DOHH2 (cell line): ENCODE data around the gene PCAT7.

Experiments
- EZH2phosphoT487 ChIP-seq: fragments of 200-600 bp; sonication (generic); IDR thresholded peaks from 2 replicates; pipeline ENCODE4 v1.6.1; 2017; ENCODE audit warnings: borderline replicate concordance, mild to moderate bottlenecking, antibody characterized with exemption, low read length, moderate library complexity, mixed read lengths
- TF ChIP-seq, protein P1 (sequence below): fragments of 200-600 bp; sonication (generic); IDR thresholded peaks from one replicate; pipeline ENCODE4 v1.5.1; 2014; ENCODE audit warnings: antibody characterized with exemption, mild to moderate bottlenecking, low read depth, low read length; ENCODE audit not compliant: poor library complexity, severe bottlenecking

DNA sequence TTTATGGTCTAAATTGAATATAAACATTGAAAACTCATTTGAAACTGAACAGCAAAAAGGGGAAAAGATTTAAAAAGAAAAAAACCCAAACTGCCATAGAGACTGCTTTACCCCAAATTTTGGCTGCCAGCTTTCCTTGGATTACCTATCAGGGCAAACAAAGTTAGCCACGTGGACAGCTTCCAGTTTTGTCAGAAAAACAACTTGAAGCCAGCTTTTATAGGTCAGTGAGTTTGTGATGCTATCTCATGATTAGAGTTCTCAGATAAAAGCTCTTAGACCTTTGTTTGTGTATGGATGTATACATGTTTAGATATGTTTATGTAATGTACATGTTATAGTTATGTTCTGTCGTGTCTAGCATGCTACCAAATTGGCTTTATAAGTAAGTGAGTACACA lies 22.7 kb downstream of the PCAT7 start:
- TF ChIP-seq, protein P1, sequence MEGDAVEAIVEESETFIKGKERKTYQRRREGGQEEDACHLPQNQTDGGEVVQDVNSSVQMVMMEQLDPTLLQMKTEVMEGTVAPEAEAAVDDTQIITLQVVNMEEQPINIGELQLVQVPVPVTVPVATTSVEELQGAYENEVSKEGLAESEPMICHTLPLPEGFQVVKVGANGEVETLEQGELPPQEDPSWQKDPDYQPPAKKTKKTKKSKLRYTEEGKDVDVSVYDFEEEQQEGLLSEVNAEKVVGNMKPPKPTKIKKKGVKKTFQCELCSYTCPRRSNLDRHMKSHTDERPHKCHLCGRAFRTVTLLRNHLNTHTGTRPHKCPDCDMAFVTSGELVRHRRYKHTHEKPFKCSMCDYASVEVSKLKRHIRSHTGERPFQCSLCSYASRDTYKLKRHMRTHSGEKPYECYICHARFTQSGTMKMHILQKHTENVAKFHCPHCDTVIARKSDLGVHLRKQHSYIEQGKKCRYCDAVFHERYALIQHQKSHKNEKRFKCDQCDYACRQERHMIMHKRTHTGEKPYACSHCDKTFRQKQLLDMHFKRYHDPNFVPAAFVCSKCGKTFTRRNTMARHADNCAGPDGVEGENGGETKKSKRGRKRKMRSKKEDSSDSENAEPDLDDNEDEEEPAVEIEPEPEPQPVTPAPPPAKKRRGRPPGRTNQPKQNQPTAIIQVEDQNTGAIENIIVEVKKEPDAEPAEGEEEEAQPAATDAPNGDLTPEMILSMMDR: no peak
- no peak for TF ChIP-seq EZH2phosphoT487
